Tibial nerve (tissue), 4 donors: ENCODE data around the gene PJA1.

Experiments used
- EP300 ChIP-seq, 2 donors: sonication (generic); formaldehyde crosslinking; IDR thresholded peaks; one replicate each; pipeline ENCODE4 v1.6.1; 2017; ENCODE audit warnings: antibody characterized with exemption in 2 of 2, mild to moderate bottlenecking in 1 of 2
- POLR2A ChIP-seq, 2 donors: fragments of 450-650 bp; IDR thresholded peaks; one replicate each; pipeline ENCODE4 v1.6.1; 2017; ENCODE audit warnings: antibody characterized with exemption in 2 of 2, mild to moderate bottlenecking in 2 of 2, moderate library complexity in 2 of 2
- TF ChIP-seq, protein P1 (sequence below), 5 experiments: fragments of 200-600 bp in 3 of 5; fragments of 450-650 bp in 2 of 5; sonication (generic) in 3 of 5; IDR thresholded peaks; one replicate each; pipeline ENCODE4 v1.5.1; 2016 to 2019; ENCODE audit warnings: antibody characterized with exemption in 5 of 5, mild to moderate bottlenecking in 3 of 5, moderate library complexity in 2 of 5

DNA sequence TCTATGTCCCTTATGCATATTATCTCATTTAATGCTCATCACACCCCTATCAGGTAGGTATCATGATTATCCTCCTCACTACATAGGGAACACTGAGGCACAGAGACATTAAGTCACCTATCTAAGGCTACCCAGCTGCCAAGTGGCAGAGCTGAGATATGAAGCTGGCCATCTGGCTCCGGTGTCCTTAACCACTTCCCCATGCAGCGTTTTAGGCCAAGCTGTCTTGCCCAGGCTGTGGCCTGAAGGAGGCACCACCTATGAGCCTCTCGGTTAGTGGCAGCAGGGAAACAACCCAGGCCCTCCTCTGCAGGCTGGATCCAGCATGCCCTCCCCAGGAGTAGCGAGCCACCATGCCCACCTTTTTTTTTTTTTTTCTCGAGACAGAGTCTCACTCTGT is 16.3 kb downstream of the PJA1 start:
- TF ChIP-seq POLR2A (IDR thresholded peaks at IDR 0.05) (no peak), EP300 (IDR thresholded peaks at IDR 0.05) (no peak)
- TF ChIP-seq, protein P1, sequence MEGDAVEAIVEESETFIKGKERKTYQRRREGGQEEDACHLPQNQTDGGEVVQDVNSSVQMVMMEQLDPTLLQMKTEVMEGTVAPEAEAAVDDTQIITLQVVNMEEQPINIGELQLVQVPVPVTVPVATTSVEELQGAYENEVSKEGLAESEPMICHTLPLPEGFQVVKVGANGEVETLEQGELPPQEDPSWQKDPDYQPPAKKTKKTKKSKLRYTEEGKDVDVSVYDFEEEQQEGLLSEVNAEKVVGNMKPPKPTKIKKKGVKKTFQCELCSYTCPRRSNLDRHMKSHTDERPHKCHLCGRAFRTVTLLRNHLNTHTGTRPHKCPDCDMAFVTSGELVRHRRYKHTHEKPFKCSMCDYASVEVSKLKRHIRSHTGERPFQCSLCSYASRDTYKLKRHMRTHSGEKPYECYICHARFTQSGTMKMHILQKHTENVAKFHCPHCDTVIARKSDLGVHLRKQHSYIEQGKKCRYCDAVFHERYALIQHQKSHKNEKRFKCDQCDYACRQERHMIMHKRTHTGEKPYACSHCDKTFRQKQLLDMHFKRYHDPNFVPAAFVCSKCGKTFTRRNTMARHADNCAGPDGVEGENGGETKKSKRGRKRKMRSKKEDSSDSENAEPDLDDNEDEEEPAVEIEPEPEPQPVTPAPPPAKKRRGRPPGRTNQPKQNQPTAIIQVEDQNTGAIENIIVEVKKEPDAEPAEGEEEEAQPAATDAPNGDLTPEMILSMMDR (IDR thresholded peaks at IDR 0.05) = no peak
